Naive thymus-derived CD4-positive, alpha-beta T cell (primary cell): Measurements from ENCODE around the gene ACSL5. TPM values are rescaled to one million over a fixed set of nuclear protein-coding genes. Genes with fewer than 3 reads are reported as not detected.
A peak's percentile ranks its signal among the peaks of the same experiment; 100 is the strongest.

Experiments
- ATAC-seq: fragments of 150-1000 bp; cut with Tn5 transposase; 2 replicates; pipeline ENCODE4 v1.10.0; 2021; ENCODE audit warnings: mild to moderate bottlenecking, moderate library complexity
- CTCF ChIA-PET: fragments of 350-600 bp; sonication (Branson Sonifier 250); formaldehyde crosslinking; loops from one replicate; lab custom pipeline; 2021; ENCODE audit warnings: antibody characterized with exemption; lab: Charles Lee
- POLR2A ChIA-PET: fragments of 350-600 bp; sonication (Branson Sonifier 250); formaldehyde crosslinking; loops from one replicate; lab custom pipeline; 2021; ENCODE audit warnings: antibody characterized with exemption, inconsistent platforms; lab: Charles Lee
- DNase-seq, 9 donors: peaks; one replicate each; pipeline versions ENCODE4 v3.0.0 to v3.0.0-alpha.2; 2020 to 2022; ENCODE audit warnings: mixed read lengths in 1 of 9
- H3K27ac ChIP-seq: one replicate; pipeline ENCODE4 v1.7.0; 2013; ENCODE audit warnings: mild to moderate bottlenecking, low read depth, low read length, moderate library complexity
- H3K27me3 ChIP-seq, 2 donors: one replicate each; pipeline ENCODE4 v1.7.0; 2013; ENCODE audit warnings: low read length in 2 of 2, mild to moderate bottlenecking in 2 of 2, moderate library complexity in 2 of 2; ENCODE audit not compliant: control insufficient read depth in 2 of 2, insufficient read depth in 2 of 2
- H3K36me3 ChIP-seq, 3 experiments: 1 replicate in 2 of 3; 2 replicates in 1 of 3; pipeline ENCODE4 v1.7.0; 2013; ENCODE audit warnings: low read length in 3 of 3, mild to moderate bottlenecking in 3 of 3, moderate library complexity in 1 of 3; ENCODE audit not compliant: insufficient read depth in 3 of 3, control insufficient read depth in 2 of 3
- H3K4me1 ChIP-seq, 2 donors: one replicate each; pipeline ENCODE4 v1.7.0; 2013; ENCODE audit warnings: low read length in 2 of 2, mild to moderate bottlenecking in 2 of 2, moderate library complexity in 1 of 2; ENCODE audit not compliant: control insufficient read depth in 2 of 2, insufficient read depth in 2 of 2
- H3K4me3 ChIP-seq: 2 replicates; pipeline ENCODE4 v1.7.0; 2013; ENCODE audit warnings: mild to moderate bottlenecking, low read length
- H3K9me3 ChIP-seq, 3 experiments: 1 replicate in 2 of 3; 2 replicates in 1 of 3; pipeline ENCODE4 v1.7.0; 2013; ENCODE audit warnings: low read length in 3 of 3; ENCODE audit not compliant: control insufficient read depth in 2 of 3
- H3K27ac Mint-ChIP-seq, 9 donors: one replicate each; pipeline ENCODE4 v1.8.0; 2020 to 2022; ENCODE audit warnings: mixed read lengths in 9 of 9, mild to moderate bottlenecking in 8 of 9, moderate library complexity in 5 of 9, inconsistent platforms in 2 of 9
- H3K27me3 Mint-ChIP-seq, 5 donors: one replicate each; pipeline ENCODE4 v1.8.0; 2021 to 2022; ENCODE audit warnings: mixed read lengths in 5 of 5, mild to moderate bottlenecking in 1 of 5
- H3K36me3 Mint-ChIP-seq, 5 donors: one replicate each; pipeline ENCODE4 v1.8.0; 2020 to 2022; ENCODE audit warnings: mixed read lengths in 5 of 5, mild to moderate bottlenecking in 3 of 5, inconsistent platforms in 1 of 5
- H3K4me1 Mint-ChIP-seq, 7 donors: one replicate each; pipeline ENCODE4 v1.8.0; 2020 to 2022; ENCODE audit warnings: mixed read lengths in 7 of 7, mild to moderate bottlenecking in 3 of 7, inconsistent platforms in 1 of 7
- H3K4me3 Mint-ChIP-seq, 10 donors: one replicate each; pipeline ENCODE4 v1.8.0; 2020 to 2022; ENCODE audit warnings: mild to moderate bottlenecking in 10 of 10, mixed read lengths in 10 of 10, moderate library complexity in 6 of 10, inconsistent platforms in 2 of 10
- H3K9me3 Mint-ChIP-seq, 11 donors: one replicate each; pipeline ENCODE4 v1.8.0; 2020 to 2022; ENCODE audit warnings: mixed read lengths in 11 of 11, mild to moderate bottlenecking in 4 of 11, inconsistent platforms in 1 of 11, moderate library complexity in 1 of 11
- intact Hi-C, 2 donors: fragments of 100-400 bp; cut with micrococcal nuclease; formaldehyde crosslinking; loops; one replicate each; pipeline ENCODE4 v1.15.1; 2023
- polyA plus RNA-seq, 2 donors: library from polyadenylated mRNA; unstranded; fragments of 300-500 nt; fragmentation: Illumina TruSeq; gene quantifications; one replicate each; pipeline ENCODE4 v1.2.3, GENCODE V29; 2021
- total RNA-seq, 6 experiments: library from RNA in 5 of 6; stranded (reverse) in 5 of 6; gene quantifications; 1 replicate in 5 of 6; 2 replicates in 1 of 6; pipeline ENCODE4 v1.2.3 and lab custom pipeline; 2021 to 2026

ACSL5 gene
- total and polyA plus RNA-seq, 7 experiments from 2014 or later = 30.3 to 72.5 (median 39.7) TPM

DNA sequence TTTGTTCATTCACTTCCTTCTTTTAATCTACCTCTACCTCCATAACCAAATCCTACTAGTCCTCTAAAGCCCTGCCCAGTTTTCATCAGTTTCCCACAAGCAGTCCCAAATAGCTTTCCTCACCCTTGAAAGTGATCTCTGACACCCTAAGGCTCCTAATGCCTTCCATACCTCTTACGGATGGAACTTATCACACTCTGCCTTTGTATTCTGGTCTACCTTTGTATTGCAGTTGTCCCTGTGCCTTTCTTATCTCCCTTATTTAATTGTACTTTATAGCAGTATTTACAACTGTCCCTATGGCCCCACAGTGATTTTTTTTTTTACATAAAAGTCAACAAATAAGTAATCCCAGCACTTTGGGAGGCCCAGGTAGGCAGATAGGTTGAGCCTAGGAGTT, 33.8 kb downstream of the ACSL5 start:
- H3K27ac Mint-ChIP-seq = peak overlapping the region in 1 of 9 donors; percentile 44

DNA sequence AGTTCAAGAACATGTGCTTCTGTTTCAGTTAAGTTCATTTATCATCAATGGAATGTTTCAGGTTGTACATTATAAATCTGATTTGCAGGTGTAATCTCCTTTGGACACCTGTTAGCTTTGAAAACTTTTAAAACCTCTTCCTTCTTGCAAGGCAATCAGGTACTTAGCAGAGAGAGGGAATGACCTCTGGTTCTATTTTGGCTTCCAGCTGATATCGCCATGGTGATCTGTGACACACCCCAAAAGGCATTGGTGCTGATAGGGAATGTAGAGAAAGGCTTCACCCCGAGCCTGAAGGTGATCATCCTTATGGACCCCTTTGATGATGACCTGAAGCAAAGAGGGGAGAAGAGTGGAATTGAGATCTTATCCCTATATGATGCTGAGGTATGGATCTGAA, 35.4 kb downstream of the ACSL5 start:
- H3K36me3 Mint-ChIP-seq = peaks cover 15 to 65% (median 48%) of the 10 kb centered on the region in 5 donors
- no peak for ATAC-seq
- no peak for DNase-seq
- intact Hi-C loops = no loop called here
- no peaks in the 10 kb centered on the region for H3K27me3 ChIP-seq
- H3K9me3 ChIP-seq = no peaks in the 10 kb centered on the region
- H3K4me1 Mint-ChIP-seq = no peaks in the 10 kb centered on the region
- H3K4me3 ChIP-seq = no peak overlapping the region
- no peaks in the 10 kb centered on the region for H3K4me1 ChIP-seq
- ChIA-PET CTCF (no interaction called here), POLR2A (no interaction called here)
- no peak overlapping the region for H3K4me3 Mint-ChIP-seq
- peak overlapping the region in 3 of 9 donors; percentile 2 to 59 (median 15) for H3K27ac Mint-ChIP-seq
- H3K27ac ChIP-seq = no peak overlapping the region
- H3K9me3 Mint-ChIP-seq = peaks cover 0 to 10% (median 0%) of the 10 kb centered on the region in 11 donors
- H3K27me3 Mint-ChIP-seq = no peaks in the 10 kb centered on the region
- peaks cover 16 to 88% (median 48%) of the 10 kb centered on the region in 3 experiments for H3K36me3 ChIP-seq

More for the DNA sequence above, 33.8 kb downstream of the ACSL5 start:
- ATAC-seq (no peak), DNase-seq (no peak)
- POLR2A ChIA-PET = interaction anchor here (1.2 kb wide), 1 partner anchor 32 kb away, joined by 3 read pairs; no protein-coding TSS in a partner anchor
- no peak overlapping the region for H3K4me3 Mint-ChIP-seq
- H3K27me3 Mint-ChIP-seq = no peaks in the 10 kb centered on the region
- H3K9me3 Mint-ChIP-seq = peaks cover 0 to 10% (median 0%) of the 10 kb centered on the region in 11 donors
- CTCF ChIA-PET = interaction anchor here (0.9 kb wide), 1 partner anchor 64 kb away, joined by 4 read pairs; no protein-coding TSS in a partner anchor
- Histone ChIP-seq H3K27ac (no peak overlapping the region), H3K4me3 (no peak overlapping the region), H3K36me3 (peaks cover 16 to 92% (median 50%) of the 10 kb centered on the region in 3 experiments), H3K4me1 (no peaks in the 10 kb centered on the region), H3K27me3 (no peaks in the 10 kb centered on the region), H3K9me3 (no peaks in the 10 kb centered on the region)
- no peaks in the 10 kb centered on the region for H3K4me1 Mint-ChIP-seq
- peaks cover 11 to 69% (median 55%) of the 10 kb centered on the region in 5 donors for H3K36me3 Mint-ChIP-seq
- intact Hi-C loops = no loop called here

DNA sequence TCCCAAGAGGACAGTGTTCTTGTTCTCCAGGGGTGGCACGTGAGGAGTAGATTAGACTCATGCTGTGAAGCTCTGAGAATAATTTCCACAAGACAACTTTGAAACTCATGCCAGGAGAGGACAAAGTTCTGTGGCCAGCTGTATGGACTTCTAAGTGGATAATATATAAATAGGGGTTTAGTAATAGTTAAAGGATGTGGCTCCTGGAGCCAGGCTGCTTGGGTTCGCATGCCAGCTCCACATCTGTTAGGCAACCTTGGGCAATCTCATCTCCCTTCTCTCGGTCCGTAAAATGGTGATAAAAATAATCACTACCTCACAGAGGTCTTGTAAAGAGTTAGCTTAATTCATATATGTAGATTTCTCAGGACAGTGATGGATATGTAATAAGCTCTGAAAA, 35.8 kb downstream of the ACSL5 start:
- Histone ChIP-seq H3K27me3 (no peaks in the 10 kb centered on the region), H3K4me3 (no peak overlapping the region), H3K9me3 (no peaks in the 10 kb centered on the region), H3K4me1 (no peaks in the 10 kb centered on the region), H3K36me3 (peaks cover 16 to 87% (median 48%) of the 10 kb centered on the region in 3 experiments), H3K27ac (no peak overlapping the region)
- Mint-ChIP-seq H3K4me3 (no peak overlapping the region), H3K9me3 (peaks cover 0 to 10% (median 0%) of the 10 kb centered on the region in 11 donors), H3K27me3 (no peaks in the 10 kb centered on the region), H3K36me3 (peaks cover 15 to 64% (median 46%) of the 10 kb centered on the region in 5 donors), H3K4me1 (no peaks in the 10 kb centered on the region), H3K27ac (peak overlapping the region in 2 of 9 donors; percentile 15 to 20)
- intact Hi-C loops = no loop called here
- ATAC-seq = no peak
- CTCF ChIA-PET = no interaction called here
- POLR2A ChIA-PET = no interaction called here
- DNase-seq = no peak

DNA sequence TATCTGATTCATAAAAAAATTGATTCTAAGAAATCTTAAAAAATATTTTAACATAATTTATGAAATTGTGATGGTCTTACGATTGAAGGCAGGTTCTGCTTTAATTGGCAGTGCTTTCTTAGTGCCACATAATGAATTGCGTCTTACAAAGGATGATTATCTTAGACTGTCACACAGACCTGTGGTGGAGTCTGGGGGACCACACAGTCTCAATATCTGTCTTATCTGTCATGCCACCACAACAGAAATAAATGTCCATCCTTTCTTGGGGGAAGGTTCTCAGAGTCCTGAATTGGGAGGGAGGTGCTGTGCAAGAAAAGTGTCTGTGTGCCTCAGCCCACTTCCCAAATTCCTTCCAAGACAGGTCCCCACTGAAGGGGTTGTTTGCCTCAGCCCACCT, 38.8 kb downstream of the ACSL5 start:
- no peak for DNase-seq
- Mint-ChIP-seq H3K27me3 (no peaks in the 10 kb centered on the region), H3K4me1 (no peaks in the 10 kb centered on the region), H3K4me3 (no peak overlapping the region), H3K9me3 (no peaks in the 10 kb centered on the region), H3K27ac (no peak overlapping the region), H3K36me3 (peaks cover 9 to 59% (median 38%) of the 10 kb centered on the region in 5 donors)
- CTCF ChIA-PET = interaction anchor here (1.0 kb wide), 1 partner anchor 60 kb away, joined by 3 read pairs; no protein-coding TSS in a partner anchor
- no peak overlapping the region for H3K4me3 ChIP-seq
- no peak for ATAC-seq
- intact Hi-C loops = no loop called here
- H3K9me3 ChIP-seq = no peaks in the 10 kb centered on the region
- H3K27ac ChIP-seq = no peak overlapping the region
- H3K36me3 ChIP-seq = peaks cover 14 to 81% (median 51%) of the 10 kb centered on the region in 3 experiments
- POLR2A ChIA-PET = no interaction called here
- no peaks in the 10 kb centered on the region for H3K27me3 ChIP-seq
- no peaks in the 10 kb centered on the region for H3K4me1 ChIP-seq

DNA sequence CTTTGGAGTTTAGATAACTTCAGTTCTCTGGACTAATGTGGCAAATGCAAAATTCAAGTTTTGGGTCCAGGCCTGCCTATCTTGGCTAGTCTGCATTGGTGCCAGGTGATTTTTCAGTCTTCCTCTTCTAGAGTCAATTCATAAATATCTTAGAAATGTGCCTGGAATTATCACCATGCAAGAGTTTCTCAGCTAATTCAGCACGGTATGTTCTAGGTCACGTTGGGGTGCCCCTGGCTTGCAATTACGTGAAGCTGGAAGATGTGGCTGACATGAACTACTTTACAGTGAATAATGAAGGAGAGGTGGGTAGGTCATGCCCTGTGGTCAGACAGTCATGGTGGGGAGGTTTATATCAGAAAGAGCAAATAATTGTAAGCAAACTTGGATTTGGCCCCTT, 47.8 kb downstream of the ACSL5 start:
- DNase-seq (no peak), ATAC-seq (no peak)
- Mint-ChIP-seq H3K9me3 (no peaks in the 10 kb centered on the region), H3K4me3 (no peak overlapping the region), H3K27ac (peak overlapping the region in 4 of 9 donors; percentile 38 to 65 (median 52)), H3K4me1 (peaks cover 0 to 2% (median 0%) of the 10 kb centered on the region in 7 donors), H3K36me3 (peaks cover 10 to 32% (median 20%) of the 10 kb centered on the region in 5 donors), H3K27me3 (no peaks in the 10 kb centered on the region)
- Histone ChIP-seq H3K4me3 (no peak overlapping the region), H3K27me3 (no peaks in the 10 kb centered on the region), H3K36me3 (peaks cover 3 to 81% (median 68%) of the 10 kb centered on the region in 3 experiments), H3K9me3 (no peaks in the 10 kb centered on the region), H3K4me1 (no peaks in the 10 kb centered on the region), H3K27ac (no peak overlapping the region)
- intact Hi-C loops = no loop called here
- CTCF ChIA-PET = no interaction called here
- POLR2A ChIA-PET = no interaction called here

DNA sequence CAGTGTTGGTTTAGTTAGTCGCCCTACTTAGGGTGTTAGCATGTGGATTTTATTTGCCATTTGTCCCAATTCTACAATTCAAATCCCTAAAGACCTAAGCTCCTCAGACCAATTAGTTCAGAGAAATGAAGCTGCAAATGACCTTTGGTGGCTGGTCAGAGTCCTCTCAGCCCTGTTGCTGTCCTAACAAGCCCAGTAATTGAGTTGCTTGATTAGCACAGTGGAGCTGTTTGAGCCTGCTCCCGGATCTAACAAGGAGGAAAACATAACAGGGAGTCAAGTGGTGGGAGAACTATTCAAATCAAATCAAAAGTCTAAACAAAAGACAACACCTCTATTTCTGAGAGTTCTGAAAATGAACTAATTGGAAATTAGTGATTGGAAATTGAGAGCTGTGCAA, 50.7 kb downstream of the ACSL5 start:
- Mint-ChIP-seq H3K4me3 (no peak overlapping the region), H3K9me3 (no peaks in the 10 kb centered on the region), H3K36me3 (peaks cover 9 to 31% (median 23%) of the 10 kb centered on the region in 5 donors), H3K27ac (peak overlapping the region in 2 of 9 donors; percentile 12 to 42), H3K27me3 (no peaks in the 10 kb centered on the region), H3K4me1 (peaks cover 0 to 2% (median 0%) of the 10 kb centered on the region in 7 donors)
- POLR2A ChIA-PET = no interaction called here
- Histone ChIP-seq H3K36me3 (peaks cover 3 to 83% (median 53%) of the 10 kb centered on the region in 3 experiments), H3K4me1 (no peaks in the 10 kb centered on the region), H3K9me3 (no peaks in the 10 kb centered on the region), H3K27me3 (no peaks in the 10 kb centered on the region), H3K4me3 (no peak overlapping the region), H3K27ac (no peak overlapping the region)
- no peak for ATAC-seq
- no peak for DNase-seq
- intact Hi-C loops = no loop called here
- CTCF ChIA-PET = no interaction called here

DNA sequence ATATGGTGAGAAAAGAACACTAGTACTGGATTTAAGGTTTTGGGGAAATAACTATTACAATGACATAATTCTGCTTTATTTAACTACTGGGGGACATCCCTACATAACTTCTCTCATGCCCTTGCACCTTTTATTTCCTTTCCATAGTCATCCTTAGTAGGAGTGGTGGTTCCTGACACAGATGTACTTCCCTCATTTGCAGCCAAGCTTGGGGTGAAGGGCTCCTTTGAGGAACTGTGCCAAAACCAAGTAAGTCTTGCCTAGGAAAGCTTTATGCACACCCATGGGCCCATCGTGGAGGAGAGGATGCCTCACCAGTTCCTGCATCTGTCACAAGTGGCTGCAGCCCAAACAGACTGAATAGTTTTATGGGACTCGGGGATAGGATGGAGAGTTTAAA, 52.2 kb downstream of the ACSL5 start:
- POLR2A ChIA-PET = interaction anchor here (0.8 kb wide), 1 partner anchor 18 kb away, joined by 5 read pairs; no protein-coding TSS in a partner anchor
- intact Hi-C loops = no loop called here

More for the DNA sequence above, 52.2 kb downstream of the ACSL5 start:
- H3K27me3 ChIP-seq = no peaks in the 10 kb centered on the region
- H3K36me3 ChIP-seq = peaks cover 3 to 87% (median 48%) of the 10 kb centered on the region in 3 experiments
- H3K36me3 Mint-ChIP-seq = peaks cover 5 to 29% (median 22%) of the 10 kb centered on the region in 5 donors
- CTCF ChIA-PET = no interaction called here
- no peaks in the 10 kb centered on the region for H3K4me1 ChIP-seq
- no peaks in the 10 kb centered on the region for H3K9me3 ChIP-seq
- no peak overlapping the region for H3K4me3 Mint-ChIP-seq
- ATAC-seq (no peak), DNase-seq (no peak)
- no peak overlapping the region for H3K4me3 ChIP-seq
- no peaks in the 10 kb centered on the region for H3K4me1 Mint-ChIP-seq
- peak overlapping the region in 4 of 9 donors; percentile 4 to 71 (median 34) for H3K27ac Mint-ChIP-seq
- no peaks in the 10 kb centered on the region for H3K9me3 Mint-ChIP-seq
- no peak overlapping the region for H3K27ac ChIP-seq
- H3K27me3 Mint-ChIP-seq = no peaks in the 10 kb centered on the region
